GM21528 (cell line): ENCODE data around the gene OR52L1.
"Not testable (repeated sequence)": the region's sequence is repeated elsewhere in the genome, so short reads cannot be mapped to it uniquely, and the experiment has no call there.

Source experiments
- ATAC-seq: cut with Tn5 transposase; IDR thresholded peaks from one replicate; pipeline ENCODE4 v1.9.1; 2021; ENCODE audit warnings: mild to moderate bottlenecking, moderate library complexity; ENCODE audit not compliant: unreplicated experiment, low FRiP score

OR52L1 gene

DNA sequence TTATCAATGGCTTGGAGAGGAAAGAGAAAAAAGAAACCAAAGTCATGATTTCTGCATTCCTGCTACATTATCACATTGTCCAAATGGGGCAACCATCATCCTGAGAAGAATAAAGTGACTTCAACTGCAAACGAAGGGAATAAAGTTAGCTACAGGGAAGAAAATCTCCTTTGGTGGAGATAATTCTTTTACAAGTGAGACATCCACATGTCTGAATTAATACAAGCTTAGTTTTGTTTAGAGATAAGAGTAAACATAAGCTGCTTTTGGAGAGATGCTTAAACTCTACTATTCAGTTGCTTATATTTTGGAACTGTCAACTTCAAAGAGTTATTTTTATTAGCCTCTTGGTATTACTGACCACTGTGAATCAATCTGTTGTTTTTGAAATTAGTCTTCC is at the start of gene OR52L1:
Gene OR52L1, minus strand, starts transcription at position 101 of the 400 bp plus-strand sequence. Its CDS starts 55 bp downstream, at position 46.
- ATAC-seq, result no peak

DNA sequence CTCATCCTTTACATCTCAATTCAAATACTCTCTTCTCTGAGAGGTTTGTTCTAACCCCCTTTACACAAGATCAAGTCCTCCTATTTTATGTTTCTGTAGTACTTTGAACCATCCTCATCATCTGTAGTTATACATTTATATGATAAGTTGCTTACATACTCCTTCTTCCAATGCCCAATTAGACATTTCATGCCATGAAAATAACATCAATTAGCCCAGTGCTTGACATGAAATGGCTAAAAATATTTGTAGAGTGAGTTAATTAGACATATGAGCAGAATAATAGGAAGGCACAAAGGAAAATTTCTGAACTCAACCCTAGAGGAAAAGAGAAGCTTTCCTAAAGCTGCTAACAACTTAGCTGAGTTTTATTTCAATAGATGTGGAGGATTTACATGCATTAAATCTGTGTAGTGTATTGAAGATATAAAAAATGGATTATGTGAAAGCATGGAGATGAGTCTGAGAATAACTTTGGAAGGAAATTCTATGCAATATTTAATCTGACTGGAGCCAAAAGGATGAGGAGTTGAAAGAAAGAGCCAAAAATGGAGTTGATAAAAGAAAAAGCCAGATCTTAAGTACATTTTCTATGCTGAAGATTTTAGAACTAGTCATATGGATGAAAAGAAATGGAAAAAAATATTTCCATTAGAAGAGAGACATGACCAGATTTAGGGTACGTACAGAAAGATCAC is 44.1 kb upstream of the OR52L1 start, which contains the start of gene OR56A1:
Gene OR56A1, minus strand, starts transcription at position 51 of the 698 bp plus-strand sequence. CDS start 3,066 bp downstream, outside the sequence.
- ATAC-seq, result no peak

DNA sequence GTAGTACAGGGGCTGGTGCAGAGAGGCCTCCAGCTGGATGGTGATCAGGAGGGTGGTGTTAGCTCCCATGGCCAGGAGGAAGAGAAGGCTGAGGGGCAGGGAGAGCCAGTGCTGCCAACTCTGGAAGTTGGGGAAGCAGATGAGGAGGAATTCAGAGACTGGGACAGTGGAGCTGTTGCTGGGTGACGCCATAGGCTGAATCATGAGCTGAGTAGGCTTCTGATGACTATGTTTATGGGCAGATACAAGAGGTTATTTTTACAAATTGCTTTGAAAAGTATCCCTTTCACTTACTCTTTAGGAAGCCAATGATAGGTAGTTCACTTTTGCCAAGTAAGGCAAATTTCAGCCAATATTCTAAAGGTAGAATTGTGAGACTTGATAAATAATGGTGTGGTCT is 40.7 kb upstream of the OR52L1 start:
- ATAC-seq, result no peak

DNA sequence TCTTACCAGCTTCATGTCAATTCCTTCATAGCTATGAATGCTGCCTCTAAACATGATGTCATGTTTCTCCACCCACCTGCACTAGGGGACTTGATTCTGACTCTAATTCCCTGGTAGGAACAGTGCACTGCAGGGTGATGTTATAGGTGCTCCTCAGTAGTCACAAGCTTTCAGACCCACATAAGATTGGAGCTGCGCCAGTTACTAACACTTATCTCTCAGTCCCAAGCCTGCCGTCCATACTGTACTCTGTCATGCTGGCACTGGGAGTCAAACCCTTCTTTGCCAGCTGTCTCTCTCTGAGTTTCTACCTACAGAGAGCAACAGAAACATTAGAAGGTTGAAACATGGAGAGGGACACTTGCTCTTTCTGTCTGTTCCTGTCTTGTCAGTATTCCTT is 38.3 kb upstream of the OR52L1 start:
- ATAC-seq, result no peak

DNA sequence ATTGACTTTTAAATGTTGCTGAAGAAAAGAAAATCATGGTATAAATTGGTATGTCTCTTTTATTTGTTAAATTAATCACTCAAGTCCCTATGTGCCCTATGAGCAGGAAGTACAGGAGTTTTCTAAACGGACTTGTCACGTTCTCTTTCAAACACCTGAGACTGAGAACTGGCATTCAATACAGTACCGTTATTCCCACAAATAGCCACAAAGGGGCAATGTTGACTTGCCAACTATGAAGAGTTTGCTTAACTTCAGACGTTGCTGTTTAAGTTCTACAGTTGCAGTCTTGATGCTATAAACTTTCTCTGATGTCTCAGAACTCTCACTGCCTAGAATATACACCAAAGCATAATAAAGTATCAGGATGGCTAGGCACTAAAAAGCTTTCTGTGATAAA is 36.2 kb upstream of the OR52L1 start:
- no peak for ATAC-seq

DNA sequence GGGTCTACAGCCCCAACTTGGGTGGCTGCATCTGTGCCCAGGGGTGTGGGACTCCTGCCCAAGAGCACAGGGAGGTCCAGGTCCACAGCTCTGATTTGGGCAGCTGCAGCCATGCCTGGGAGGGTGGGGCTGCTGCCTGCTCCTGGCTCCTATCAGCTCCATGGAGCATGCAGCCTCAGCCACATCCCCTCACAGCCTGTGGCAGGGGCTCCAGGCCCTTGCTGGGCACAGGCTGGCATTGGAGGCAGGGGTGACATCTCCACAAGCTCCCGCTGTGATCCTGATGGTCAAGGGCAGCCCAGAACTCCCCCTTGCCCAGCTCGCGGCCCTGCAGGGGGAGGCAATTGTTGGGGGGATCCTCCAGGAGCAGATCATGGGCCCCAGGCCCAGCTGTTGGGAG is 26.3 kb upstream of the OR52L1 start:
- no peak for ATAC-seq

DNA sequence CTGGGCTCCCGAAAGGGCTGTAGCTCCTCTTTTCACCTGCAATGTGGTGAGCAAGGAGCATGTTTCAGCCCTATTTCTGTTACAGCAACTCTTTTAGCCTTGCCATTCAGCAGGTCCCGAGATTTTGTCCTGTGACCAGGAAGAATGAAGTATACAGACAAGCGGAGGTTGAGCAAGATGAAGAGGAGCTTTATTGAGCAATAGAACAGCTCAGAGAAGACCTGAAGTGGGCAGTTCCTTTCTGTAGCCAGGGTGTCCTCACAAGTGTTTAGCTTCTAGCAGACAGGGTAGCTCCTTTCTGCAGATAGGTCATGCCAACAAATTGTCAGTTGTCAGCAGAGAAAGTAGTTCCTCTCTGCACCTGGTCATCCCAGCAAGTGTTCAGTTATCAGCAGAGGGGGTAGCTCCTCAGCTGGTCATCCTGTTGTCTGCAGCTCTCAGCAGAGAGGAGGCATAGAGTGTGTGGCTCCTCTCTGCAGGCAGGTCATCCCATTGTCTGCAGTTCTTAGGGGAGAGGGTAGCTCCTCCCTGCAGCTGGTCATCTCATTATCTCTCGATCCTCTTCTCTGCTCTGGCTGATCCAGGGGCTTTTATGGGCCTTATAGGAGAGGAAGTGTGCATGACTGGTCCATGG is 25.4 kb upstream of the OR52L1 start:
- no peak for ATAC-seq

DNA sequence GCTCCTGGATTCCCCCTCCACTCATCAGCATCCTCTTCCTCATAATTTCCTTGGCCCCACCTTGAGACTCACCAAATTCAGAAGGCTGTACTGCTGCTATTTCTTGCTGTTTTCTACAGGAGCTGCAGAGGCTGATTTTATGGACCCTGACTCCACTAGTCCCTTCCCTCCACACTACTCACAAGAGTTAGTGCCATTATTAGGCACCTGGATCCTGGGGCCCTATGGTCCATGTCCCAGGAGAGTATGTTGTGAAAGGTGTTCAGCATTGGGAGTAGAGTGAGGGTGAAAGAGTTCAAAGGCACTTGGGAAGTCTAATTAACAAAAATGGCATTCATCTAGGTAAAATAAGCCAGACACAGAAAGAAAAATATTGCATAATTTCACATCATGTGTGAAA is 20.1 kb upstream of the OR52L1 start, which contains the start of gene OR56A4:
Gene OR56A4, minus strand, starts transcription at position 101 of the 400 bp plus-strand sequence. CDS start 3,954 bp downstream, outside the sequence.
- ATAC-seq, result no peak

DNA sequence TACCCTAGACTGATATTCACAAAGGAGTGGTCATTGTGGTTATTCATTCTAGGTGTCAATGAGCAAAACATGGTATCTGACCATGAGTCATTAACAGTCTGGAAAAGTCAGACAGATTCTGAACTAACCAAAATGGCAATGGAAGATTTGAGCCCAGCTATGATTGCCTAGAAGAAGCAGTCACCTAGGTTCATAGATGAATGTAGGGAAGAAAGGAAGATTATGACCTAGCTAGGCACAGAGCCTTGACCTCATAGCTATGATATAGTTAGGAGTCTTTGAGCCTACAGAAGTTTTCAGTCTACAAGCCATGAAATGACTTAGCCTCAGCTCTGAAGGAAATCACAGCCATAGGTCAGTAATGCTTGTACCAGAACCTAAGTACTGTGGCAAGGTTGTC is 19.6 kb upstream of the OR52L1 start:
- no peak for ATAC-seq

DNA sequence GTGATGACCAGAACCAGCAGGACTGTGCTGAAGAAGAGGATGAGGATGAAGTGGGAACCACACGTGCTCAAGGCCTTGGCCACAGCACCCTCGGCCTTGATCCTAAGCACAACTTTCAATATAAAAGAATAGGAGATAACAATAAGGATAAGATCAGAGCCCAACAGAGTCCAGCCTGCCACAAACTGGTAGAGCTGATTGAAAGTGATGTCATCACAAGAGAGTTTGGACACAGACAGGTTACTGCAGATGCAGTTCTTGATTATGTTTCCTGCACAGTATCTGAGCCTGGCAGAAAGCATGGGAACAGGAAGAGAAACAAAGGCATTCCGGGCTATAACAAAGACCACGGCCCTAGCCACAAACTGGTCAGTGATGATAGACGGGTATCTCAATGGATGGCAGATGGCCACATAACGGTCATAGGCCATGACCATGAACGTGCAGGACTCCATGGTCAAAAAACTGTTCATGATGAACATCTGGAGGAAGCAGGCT is 15.5 kb upstream of the OR52L1 start:
- no peak for ATAC-seq

DNA sequence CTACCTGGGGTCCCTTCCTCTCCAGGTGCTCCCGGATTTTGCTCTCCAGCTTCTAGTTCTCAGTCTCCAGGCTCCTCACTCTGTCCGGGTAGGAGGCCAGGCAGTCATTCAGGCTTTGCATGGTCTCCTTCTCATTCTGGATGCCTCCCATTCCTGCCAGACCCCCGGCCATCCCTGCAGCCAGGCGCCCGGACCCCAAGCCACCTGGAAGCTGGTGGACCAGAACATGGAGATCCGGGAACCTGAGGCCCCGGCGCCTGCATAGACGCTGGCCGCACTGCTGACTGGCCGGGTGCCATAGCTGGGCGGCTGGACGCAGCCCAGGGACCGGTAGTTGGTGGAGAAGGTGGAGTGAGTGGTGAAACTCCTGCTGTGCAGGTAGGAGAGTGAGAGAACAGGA is 8.0 kb upstream of the OR52L1 start:
- no peak for ATAC-seq

DNA sequence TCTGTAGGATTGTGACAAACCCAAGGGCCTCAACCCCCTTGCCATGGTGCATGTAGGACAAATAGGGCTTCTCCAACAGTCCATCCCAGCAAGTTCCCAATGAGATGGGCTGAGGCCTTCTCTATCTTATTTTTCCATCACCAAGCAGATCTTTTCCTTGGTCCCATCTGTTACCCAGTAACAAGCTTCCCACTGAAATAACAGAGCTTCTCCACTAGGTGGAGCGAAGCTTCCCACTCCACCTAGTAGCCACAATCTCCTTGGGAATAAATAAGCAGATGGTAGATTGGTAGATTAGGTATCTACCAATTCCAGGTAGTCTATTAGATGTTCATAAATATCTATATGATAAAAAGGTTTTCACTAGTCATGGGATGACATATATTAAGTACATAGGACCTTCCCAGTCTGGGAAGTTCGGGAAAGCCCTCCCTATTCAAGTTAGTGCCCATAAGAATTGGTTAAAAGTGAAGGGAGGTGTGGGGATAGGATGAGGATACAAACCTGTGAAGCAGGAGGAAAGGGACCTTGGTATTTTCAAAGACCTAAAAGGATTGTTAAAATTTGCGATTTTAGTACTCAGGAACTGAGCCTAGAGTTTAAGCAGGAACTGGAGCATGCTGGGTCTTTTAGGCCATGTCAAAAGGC is 5.9 kb upstream of the OR52L1 start:
- no peak for ATAC-seq

DNA sequence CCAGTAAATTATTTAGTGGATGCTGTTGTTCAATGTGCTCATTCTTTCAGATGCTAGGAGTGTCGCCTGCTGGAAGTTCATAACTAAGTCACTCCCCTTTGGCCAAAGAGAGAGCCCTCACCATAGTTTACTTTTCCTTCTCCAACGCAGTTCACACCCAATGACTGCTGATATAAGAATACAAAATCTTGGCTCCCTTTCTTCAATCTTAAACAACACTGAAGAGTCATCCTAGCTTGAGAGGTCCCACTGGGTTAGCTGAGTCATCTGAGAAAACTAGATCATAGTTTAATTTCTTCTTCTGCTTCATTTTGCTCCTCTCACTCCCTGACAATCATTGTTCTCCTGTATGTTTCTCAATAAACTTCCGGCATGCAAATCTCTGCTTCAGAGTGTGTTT is 5.4 kb upstream of the OR52L1 start:
- no peak for ATAC-seq

DNA sequence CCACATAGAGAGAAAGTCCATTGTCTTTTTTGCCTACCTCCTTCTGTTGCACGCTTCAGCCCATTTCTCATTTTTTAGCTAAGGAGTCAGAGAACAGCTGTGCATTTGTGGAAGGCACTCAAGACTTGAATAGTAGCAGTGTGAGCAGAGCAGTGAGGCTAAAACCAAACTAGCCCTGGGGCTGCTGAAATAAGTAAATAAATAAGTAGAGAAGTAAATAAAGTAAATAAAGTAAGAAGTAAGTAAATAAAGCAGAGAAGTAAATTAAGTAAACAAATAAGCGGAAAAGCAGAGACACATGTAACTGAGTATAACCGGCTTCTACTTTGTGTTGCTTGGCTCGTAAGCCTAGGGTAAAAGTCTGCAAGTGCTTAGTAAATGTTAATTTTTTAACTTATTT is 2.4 kb upstream of the OR52L1 start:
- no peak for ATAC-seq

DNA sequence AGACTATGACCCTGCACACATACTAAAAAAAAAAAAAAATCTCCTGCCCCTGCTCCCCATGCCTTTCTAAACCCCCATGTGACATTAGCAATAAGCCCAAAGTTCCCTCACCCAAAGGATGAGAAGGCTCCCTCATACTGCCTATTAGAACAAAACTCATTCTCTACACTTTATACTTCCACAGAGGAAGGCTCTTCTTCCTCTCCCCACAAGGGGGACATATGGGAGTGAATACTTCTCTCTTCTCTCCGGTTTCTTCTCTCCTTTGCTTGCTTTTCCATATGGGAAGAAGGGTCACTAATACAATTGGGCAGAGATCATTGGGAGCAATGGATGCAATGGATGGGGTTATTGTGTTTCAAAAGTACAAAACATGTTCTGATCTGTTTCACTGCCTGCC is 3.3 kb downstream of the OR52L1 start:
- ATAC-seq, result no peak

DNA sequence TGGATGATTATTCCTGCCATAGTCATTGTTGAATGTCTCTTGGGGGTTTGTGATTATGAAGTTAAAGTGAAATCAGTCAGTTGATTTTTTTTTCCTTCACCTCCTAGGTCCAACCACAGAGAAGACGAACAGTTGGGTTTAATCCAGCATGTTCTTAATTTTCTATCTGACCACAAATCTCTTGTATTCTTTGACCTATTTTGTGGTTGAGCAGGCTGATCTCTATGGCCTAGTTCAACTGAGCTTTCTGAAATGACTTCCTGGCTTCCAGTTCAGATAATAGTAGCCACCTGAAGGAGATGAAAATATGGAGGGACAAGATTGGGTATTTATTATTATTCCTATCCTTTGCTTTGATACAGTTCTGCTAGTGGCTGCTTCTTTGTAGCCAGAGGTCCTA is 13.3 kb downstream of the OR52L1 start:
- ATAC-seq, result no peak

DNA sequence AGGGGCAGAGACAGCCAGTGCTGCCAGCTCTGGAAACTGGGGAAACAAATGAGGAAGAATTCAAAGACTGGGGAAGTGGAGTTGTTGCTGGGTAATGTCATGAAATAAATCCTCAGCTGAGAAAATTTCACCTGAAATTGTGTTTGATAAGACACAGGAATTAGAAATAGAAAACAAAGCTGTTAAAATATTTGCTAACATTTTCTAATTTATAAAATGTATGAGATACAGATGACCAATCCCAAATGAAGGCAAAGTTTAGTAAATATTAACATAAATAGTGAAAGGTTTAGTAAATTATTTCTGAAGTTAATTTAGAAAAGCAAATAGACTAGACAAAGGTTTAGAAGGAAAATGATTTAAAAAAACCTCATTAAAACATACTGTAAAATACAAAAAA is 18.4 kb downstream of the OR52L1 start, which contains the start of gene OR56A5:
Gene OR56A5, minus strand, starts transcription at position 101 of the 400 bp plus-strand sequence. Its CDS starts 0 bp downstream, at position 101.
- no peak for ATAC-seq

DNA sequence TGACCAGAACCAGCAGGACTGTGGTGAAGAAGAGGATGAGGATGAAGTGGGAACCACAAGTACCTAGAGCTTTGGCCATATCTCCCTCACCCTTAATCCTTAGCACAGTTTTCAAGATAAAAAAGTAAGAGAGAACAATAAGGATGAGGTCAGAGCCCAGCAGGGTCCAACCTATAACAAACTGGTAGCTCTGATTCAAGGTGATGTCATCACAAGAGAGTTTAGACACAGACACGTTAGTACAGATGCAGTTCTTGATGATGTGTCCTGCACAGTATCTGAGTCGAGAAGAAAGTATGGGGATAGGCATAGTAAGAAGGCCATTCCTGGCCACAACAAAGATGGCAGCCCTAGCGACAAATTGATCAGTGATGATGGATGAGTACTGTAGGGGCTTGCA is 19.1 kb downstream of the OR52L1 start:
- ATAC-seq, result no peak

DNA sequence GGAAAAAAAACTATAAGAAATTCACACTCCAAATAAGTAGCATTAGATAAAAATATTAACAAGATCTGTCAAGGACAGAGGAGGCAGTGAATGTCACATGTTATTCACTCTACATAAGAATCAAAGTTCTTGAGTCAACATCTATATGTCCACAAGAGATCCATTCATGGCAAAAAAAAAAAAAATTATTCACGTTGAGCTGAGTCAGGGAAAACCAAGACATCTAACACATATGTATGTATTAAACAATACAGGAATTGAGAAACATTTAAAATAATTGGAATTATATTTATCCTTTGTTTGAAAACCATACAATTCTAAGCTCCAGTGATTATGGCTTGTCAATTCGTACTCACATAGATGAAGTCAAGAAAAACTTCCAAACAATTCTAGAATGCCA is 19.8 kb downstream of the OR52L1 start:
- ATAC-seq, result no peak

DNA sequence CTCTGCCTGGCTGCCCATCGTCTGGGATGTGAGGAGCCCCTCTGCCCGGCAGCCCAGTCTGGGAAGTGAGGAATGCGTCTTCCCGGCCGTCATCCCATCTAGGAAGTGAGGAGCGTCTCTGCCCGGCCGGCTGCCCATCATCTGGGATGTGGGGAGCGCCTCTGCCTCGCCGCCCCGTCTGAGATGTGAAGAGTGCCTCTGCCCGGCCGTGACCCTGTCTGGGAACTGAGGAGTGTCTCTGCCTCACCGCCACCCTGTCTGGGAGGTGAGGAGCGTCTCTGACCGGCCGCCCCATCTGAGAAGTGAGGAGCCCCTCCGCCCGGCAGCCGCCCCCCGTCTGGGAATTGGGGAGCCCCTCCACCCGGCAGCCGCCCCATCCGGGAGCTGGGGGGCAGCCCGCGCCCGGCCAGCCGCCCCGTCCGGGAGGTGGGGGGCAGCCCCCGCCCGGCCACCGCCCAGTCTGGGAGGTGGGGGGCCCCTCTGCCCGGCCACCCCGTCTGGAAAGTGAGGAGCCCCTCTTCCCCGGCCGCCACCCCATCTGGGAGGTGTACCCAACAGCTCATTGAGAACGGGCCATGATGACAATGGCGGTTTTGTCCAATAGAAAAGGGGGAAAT is 26.0 kb downstream of the OR52L1 start:
- not testable (repeated sequence) for ATAC-seq

DNA sequence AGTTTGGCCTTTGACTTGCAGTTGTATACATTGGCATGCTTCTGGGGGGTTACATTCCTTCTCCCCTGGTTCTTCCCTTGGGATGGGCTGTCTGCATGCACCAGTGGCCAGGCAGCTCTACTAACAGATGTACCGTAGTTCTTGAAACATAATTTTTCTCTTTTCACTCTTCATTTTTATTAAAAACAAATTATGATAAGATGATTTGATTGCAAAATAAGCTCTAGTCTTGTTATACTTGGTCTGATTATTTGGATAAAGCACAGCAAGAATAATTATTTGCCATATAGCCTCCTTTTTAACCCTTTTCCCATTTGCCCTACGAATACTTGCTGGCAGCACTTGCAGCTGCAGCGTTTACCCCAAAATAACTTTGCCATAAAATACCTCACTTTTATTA is 31.2 kb downstream of the OR52L1 start:
- ATAC-seq, result no peak
